ENCODE measurements around the gene LST1. TPM values are rescaled to one million over a fixed set of nuclear protein-coding genes. Genes with fewer than 3 reads are reported as not detected.

Gene LST1
- total RNA-seq, 1 experiment from 2014 or later = not detected

- DNase-seq (ENCODE audit: low spot score) = no peak
These were observed 45.7 kb downstream of the LST1 start for GRCh38 chr6:31631681-31632278.

GRCh38 chr6:31632279-31632946 is 46.3 kb downstream of the LST1 start:
- in situ Hi-C loops (cut with HindIII; ENCODE audit: low sequenced_read_pairs) = no loop called here
- no peak for DNase-seq (ENCODE audit: low spot score)

More at GRCh38 chr6:31631681-31632278, 45.7 kb downstream of the LST1 start:
- in situ Hi-C loops (cut with HindIII; ENCODE audit: low sequenced_read_pairs) = no loop called here

- in situ Hi-C loops (cut with HindIII; ENCODE audit: low sequenced_read_pairs) = no loop called here
- DNase-seq (ENCODE audit: low spot score) = no peak
These were observed 47.4 kb downstream of the LST1 start for GRCh38 chr6:31633447-31633846.

- in situ Hi-C loops (cut with HindIII; ENCODE audit: low sequenced_read_pairs) = no loop called here
- DNase-seq (ENCODE audit: low spot score) = no peak
These were observed 48.1 kb downstream of the LST1 start for GRCh38 chr6:31634131-31634530.

- in situ Hi-C loops (cut with HindIII; ENCODE audit: low sequenced_read_pairs) = no loop called here
These were observed 49.0 kb downstream of the LST1 start for GRCh38 chr6:31634969-31635575.

GRCh38 chr6:31636698-31637596 is 50.9 kb downstream of the LST1 start:
- DNase-seq (ENCODE audit: low spot score) = no peak
- in situ Hi-C loops (cut with HindIII; ENCODE audit: low sequenced_read_pairs) = no loop called here

More at GRCh38 chr6:31634969-31635575, 49.0 kb downstream of the LST1 start:
- DNase-seq (ENCODE audit: low spot score) = no peak

Other genes with a start within 250 kb of the LST1 start
- 9.0 and 25.4 TPM in 2 replicates for gene HLA-B, start 229.1 kb upstream of the LST1 start, total RNA-seq (2014; rRNA removed; shearing (Covaris generic))
- gene MICA, start 182.7 kb upstream of the LST1 start, total RNA-seq (2014; rRNA removed; shearing (Covaris generic)) = 40.3 and 44.1 TPM in 2 replicates
- 15.0 and 18.3 TPM in 2 replicates for gene MICB, start 88.1 kb upstream of the LST1 start, total RNA-seq (2014; rRNA removed; shearing (Covaris generic))
- 2.1 TPM in 1 of 2 replicates, not detected in the other for gene MCCD1, start 57.3 kb upstream of the LST1 start, total RNA-seq (2014; rRNA removed; shearing (Covaris generic))
- 771 and 792 TPM in 2 replicates for gene DDX39B, start 44.3 kb upstream of the LST1 start, total RNA-seq (2014; rRNA removed; shearing (Covaris generic))
- gene ATP6V1G2, start 39.7 kb upstream of the LST1 start, total RNA-seq (2014; rRNA removed; shearing (Covaris generic)) = 3.8 and 4.9 TPM in 2 replicates
- gene NFKBIL1, start 38.7 kb upstream of the LST1 start, total RNA-seq (2014; rRNA removed; shearing (Covaris generic)) = 19.8 and 24.9 TPM in 2 replicates
- gene LTA, start 14.0 kb upstream of the LST1 start, total RNA-seq (2014; rRNA removed; shearing (Covaris generic)) = not detected in 2 replicates
- gene TNF, start 10.7 kb upstream of the LST1 start, total RNA-seq (2014; rRNA removed; shearing (Covaris generic)) = 0.14 TPM in 1 of 2 replicates, not detected in the other
- 0.51 TPM in 1 of 2 replicates, not detected in the other for gene LTB, start 3.9 kb upstream of the LST1 start, total RNA-seq (2014; rRNA removed; shearing (Covaris generic))
- not detected in 2 replicates for gene NCR3, start 6.7 kb downstream of the LST1 start, total RNA-seq (2014; rRNA removed; shearing (Covaris generic))
- 36.6 and 57.5 TPM in 2 replicates for gene AIF1, start 29.0 kb downstream of the LST1 start, total RNA-seq (2014; rRNA removed; shearing (Covaris generic))
- 62.1 and 62.4 TPM in 2 replicates for gene PRRC2A, start 34.4 kb downstream of the LST1 start, total RNA-seq (2014; rRNA removed; shearing (Covaris generic))
- gene BAG6, start 66.4 kb downstream of the LST1 start, total RNA-seq (2014; rRNA removed; shearing (Covaris generic)) = 257 and 311 TPM in 2 replicates
- 2.3 and 3.6 TPM in 2 replicates for gene APOM, start 69.6 kb downstream of the LST1 start, total RNA-seq (2014; rRNA removed; shearing (Covaris generic))
- 12.4 and 16.2 TPM in 2 replicates for gene C6orf47, start 74.5 kb downstream of the LST1 start, total RNA-seq (2014; rRNA removed; shearing (Covaris generic))
- gene GPANK1, start 78.7 kb downstream of the LST1 start, total RNA-seq (2014; rRNA removed; shearing (Covaris generic)) = 24.9 and 31.6 TPM in 2 replicates
- gene CSNK2B, start 79.8 kb downstream of the LST1 start, total RNA-seq (2014; rRNA removed; shearing (Covaris generic)) = 105 and 107 TPM in 2 replicates
- 2.0 TPM in 1 of 2 replicates, not detected in the other for gene LY6G5B, start 83.7 kb downstream of the LST1 start, total RNA-seq (2014; rRNA removed; shearing (Covaris generic))
- not detected in 2 replicates for gene LY6G5C, start 94.8 kb downstream of the LST1 start, total RNA-seq (2014; rRNA removed; shearing (Covaris generic))
- 43.9 and 47.3 TPM in 2 replicates for gene ABHD16A, start 117.0 kb downstream of the LST1 start, total RNA-seq (2014; rRNA removed; shearing (Covaris generic))
- gene LY6G6F, start 120.6 kb downstream of the LST1 start, total RNA-seq (2014; rRNA removed; shearing (Covaris generic)) = 1.1 TPM in 1 of 2 replicates, not detected in the other
- not detected in 2 replicates for gene LY6G6D, start 129.1 kb downstream of the LST1 start, total RNA-seq (2014; rRNA removed; shearing (Covaris generic))
- not detected in 2 replicates for gene LY6G6C, start 135.5 kb downstream of the LST1 start, total RNA-seq (2014; rRNA removed; shearing (Covaris generic))
- gene MPIG6B, start 137.1 kb downstream of the LST1 start, total RNA-seq (2014; rRNA removed; shearing (Covaris generic)) = not detected in 2 replicates
- gene DDAH2, start 143.0 kb downstream of the LST1 start, total RNA-seq (2014; rRNA removed; shearing (Covaris generic)) = 141 and 183 TPM in 2 replicates
- gene CLIC1, start 150.3 kb downstream of the LST1 start, total RNA-seq (2014; rRNA removed; shearing (Covaris generic)) = 868 and 869 TPM in 2 replicates
- gene MSH5, start 153.7 kb downstream of the LST1 start, total RNA-seq (2014; rRNA removed; shearing (Covaris generic)) = 3.2 and 7.1 TPM in 2 replicates
- gene SAPCD1, start 176.4 kb downstream of the LST1 start, total RNA-seq (2014; rRNA removed; shearing (Covaris generic)) = 13.0 and 15.4 TPM in 2 replicates
- gene VWA7, start 191.1 kb downstream of the LST1 start, total RNA-seq (2014; rRNA removed; shearing (Covaris generic)) = 0.78 and 1.7 TPM in 2 replicates
- 133 and 152 TPM in 2 replicates for gene VARS1, start 209.5 kb downstream of the LST1 start, total RNA-seq (2014; rRNA removed; shearing (Covaris generic))
- 64.0 and 104 TPM in 2 replicates for gene LSM2, start 220.7 kb downstream of the LST1 start, total RNA-seq (2014; rRNA removed; shearing (Covaris generic))
- gene HSPA1L, start 229.0 kb downstream of the LST1 start, total RNA-seq (2014; rRNA removed; shearing (Covaris generic)) = 0.75 and 0.98 TPM in 2 replicates
- gene HSPA1A, start 229.3 kb downstream of the LST1 start, total RNA-seq (2014; rRNA removed; shearing (Covaris generic)) = 0.25 TPM in 1 of 2 replicates, not detected in the other
- gene HSPA1B, start 241.5 kb downstream of the LST1 start, total RNA-seq (2014; rRNA removed; shearing (Covaris generic)) = 201 and 209 TPM in 2 replicates

All from G401 (cell line).